Left lobe of liver (tissue), 2 donors: ENCODE data around the gene PPARA. TPM values are rescaled to one million over a fixed set of nuclear protein-coding genes. Genes with fewer than 3 reads are reported as not detected.

Source experiments
- ATAC-seq: fragments of 200-7000 bp; cut with Tn5 transposase; one replicate; pipeline ENCODE4 v1.9.1; 2020; ENCODE audit warnings: mild to moderate bottlenecking, moderate library complexity
- DNase-seq: peaks from one replicate; pipeline ENCODE4 v3.0.0-alpha.2; 2020; ENCODE audit warnings: low spot score
- total RNA-seq: library from RNA; stranded (reverse); gene quantifications from one replicate; pipeline ENCODE4 v1.2.1, GENCODE V29; 2021
- donor health status: DM: no; HTN: no; CAD: no; lungs with moderate emphysema.
- donor health status: DM: no; HTN: yes; CAD: no.

Gene PPARA
- total RNA-seq, 1 donor from 2014 or later: 122 TPM

DNA sequence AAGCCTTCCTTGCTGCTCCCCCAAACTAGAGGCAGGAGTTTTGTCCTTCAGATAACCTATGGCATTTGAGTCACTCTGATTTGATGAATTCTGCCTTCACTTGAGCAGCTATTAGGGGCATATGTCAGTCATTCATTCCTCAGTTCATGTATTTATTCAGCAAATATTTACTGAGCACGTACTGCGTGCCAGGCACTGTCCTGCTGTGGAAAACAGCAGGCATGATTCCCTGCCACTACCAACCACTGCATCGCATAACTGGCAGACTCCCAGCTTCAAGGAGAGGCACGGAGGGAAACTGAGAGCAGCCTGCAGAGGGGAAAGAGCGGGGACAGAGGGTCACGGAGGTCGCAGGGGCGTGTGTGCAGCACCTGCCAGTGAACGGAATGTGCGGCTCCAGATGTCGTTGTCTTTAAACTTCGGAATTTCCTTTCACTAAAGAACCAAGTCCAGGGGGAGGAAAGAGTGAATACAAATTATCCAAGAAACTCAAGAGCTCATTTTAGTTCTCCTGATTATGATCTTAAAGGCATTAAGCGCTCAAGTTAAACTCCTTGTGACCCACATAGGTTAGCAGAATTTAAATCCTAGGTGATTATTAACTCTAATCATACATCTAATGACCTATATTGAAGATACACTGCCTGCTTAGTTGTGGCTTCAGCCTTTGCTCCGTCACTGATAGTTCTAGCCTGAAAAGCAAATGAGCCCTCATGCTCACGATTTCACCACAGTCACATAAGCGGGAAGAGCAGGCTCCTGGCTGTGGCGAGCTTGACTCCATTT lies 12.6 kb downstream of the PPARA start:
- peak; percentile 76 for DNase-seq
- peak; percentile 81 for ATAC-seq

DNA sequence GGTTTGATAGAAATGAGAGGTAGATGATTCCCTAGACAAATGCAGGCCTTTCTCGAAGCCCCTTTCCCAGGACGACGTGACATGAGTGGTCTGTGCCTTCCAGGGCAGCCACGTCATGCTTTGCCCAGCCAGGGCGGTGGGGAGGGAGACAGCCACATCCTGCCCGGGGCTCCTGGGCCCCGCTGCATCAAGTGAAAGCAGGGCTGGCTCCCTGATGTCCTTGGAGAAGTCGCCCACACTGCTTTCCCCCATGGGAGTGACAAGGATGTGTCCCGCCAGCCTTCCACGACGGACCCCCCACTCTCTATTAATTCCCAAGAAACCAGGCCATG lies 13.2 kb downstream of the PPARA start:
- ATAC-seq: no peak
- DNase-seq: no peak

DNA sequence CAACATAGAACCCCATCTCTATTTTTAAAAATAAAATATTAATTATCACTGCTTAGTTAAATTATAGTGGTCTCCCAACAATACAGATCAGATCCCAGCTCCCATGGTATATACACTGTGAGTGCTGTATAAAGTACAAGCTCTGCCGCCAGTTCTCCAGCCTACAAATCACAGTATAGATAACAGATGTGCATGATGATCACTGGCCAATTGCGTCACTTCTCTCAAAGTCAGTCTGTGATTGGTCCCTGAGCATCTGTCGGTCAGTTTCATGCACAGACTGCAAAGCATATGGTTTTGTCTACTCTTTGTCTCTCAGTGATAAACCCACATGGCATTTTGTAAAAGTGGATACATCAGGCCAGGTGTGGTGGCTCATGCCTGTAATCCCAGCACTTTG lies 15.7 kb downstream of the PPARA start:
- DNase-seq (no peak), ATAC-seq (no peak)

DNA sequence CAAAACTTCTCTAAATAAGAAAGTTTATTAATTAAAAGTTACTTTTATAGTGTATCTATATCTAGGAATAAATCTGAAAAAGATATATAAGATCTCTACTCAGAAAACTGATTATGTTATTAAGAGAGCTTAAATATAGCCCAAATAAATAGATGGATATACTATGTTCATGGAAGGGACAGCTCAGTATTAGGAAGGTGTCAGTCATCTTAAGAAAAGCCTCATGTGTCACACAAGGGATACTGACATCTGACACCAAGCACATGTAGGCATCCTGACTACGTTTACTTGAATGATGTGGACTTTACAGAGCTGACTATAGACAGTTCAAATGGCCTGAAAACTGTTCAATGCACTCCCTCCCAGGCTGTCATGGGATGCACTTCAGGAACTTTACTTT lies 19.3 kb downstream of the PPARA start:
- ATAC-seq (no peak), DNase-seq (no peak)

DNA sequence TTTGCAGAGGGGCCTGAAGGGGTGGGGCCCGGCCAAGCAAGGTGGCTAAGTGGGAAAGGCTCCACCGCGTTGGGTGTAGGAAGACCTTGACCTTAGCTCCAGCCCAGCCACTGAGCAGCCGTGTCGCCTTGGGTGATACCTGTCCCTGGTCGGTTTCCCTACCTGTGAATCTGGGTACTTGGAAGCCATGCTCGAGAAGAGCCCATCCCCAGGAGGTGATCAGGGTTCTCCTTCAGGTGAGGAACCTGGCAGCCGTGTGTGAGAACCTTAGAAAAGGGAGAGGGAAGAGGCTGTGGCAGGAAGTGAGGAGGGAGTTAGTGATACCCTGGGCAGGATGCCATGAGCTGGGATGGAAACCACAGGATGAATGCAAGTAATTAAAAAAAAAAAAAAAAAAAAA lies 21.6 kb downstream of the PPARA start:
- ATAC-seq: peak; percentile 41
- no peak for DNase-seq

DNA sequence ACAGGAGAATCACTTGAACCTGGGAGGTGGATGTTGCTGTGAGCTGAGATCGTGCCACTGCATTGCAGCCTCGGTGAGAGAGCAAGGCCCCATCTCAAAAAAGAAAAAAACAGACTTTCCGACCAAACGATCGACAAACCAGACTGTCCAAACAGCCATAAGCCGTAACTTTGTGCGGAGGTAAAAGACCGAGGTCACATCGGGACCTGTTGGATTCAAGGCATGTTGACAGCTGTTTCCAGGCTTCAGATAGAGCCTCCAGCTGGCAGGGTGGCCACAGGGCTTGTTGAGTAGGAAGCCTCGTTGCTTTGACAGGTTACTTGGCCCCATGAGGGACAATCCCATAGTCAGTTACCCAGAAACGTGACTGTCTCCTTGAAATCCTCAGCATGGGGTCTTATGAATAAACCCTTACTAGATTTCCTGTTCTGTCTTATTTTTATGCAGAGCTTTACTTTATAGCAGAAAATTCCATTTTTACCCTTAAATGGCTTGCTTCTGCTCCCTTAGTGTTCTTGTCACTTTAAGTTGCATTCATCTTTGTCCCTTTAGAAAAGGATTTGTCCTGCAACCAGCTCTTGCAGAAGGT lies 22.3 kb downstream of the PPARA start:
- ATAC-seq (peak; percentile 67), DNase-seq (peak; percentile 76)

DNA sequence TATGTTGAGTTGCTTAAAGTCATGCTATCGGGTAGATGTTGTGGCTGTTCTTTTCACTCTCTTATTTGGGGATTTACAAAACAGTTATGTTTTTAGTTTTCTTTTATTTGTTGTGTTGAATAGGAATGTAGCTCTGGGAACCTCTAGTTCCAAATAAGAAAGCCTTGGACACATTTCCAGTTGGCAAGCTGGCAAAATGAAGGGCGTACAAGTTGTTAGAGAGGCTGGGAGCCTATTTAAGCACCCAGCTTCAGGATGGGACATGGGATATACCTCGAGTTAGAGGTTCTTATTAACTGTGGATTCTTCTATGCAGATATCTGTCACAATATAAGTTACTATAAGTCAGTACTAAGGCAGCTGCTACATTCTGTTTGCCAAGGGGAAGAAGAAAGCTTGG lies 22.8 kb downstream of the PPARA start:
- DNase-seq (no peak), ATAC-seq (no peak)

DNA sequence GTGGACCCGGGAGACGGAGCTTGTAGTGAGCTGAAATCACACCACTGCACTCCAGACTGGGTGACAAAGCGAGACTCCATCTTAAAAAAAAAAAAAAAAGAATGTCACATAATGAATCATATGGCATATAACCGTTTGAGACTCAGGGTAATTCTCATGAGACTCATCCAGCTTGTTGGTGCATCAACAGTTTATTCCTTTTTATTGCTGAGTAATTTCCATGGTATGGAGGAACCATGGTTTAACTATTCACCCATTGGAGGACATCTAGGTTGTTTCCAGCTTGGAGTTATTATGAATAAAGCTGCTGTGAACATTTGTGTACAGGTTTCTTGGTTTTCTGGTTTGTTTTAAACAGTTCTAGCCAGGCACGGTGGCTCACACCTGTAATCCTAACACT lies 25.3 kb downstream of the PPARA start:
- no peak for ATAC-seq
- no peak for DNase-seq

DNA sequence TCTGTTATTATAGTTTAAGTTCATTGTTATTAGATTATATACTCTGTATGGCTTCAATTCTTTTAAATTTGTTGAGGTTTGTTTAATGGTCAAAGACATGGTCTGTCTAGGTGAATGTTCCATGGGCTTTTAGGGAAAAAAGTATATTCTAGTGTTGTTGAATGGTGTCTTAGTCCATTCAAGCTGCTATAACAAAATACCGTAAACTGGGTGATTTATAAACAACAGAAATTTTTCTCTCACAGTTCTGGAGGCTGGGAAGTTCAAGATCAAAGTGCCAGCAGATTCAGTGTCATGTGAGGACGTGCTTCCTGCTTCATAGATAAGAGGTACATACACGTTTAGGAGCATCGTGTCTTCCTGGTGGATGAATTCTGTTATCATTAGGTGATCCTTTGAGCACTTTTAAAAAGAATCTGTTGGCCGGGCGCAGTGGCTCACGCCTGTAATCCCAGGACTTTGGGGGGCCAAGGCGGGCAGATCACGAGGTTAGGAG lies 26.2 kb downstream of the PPARA start:
- no peak for DNase-seq

DNA sequence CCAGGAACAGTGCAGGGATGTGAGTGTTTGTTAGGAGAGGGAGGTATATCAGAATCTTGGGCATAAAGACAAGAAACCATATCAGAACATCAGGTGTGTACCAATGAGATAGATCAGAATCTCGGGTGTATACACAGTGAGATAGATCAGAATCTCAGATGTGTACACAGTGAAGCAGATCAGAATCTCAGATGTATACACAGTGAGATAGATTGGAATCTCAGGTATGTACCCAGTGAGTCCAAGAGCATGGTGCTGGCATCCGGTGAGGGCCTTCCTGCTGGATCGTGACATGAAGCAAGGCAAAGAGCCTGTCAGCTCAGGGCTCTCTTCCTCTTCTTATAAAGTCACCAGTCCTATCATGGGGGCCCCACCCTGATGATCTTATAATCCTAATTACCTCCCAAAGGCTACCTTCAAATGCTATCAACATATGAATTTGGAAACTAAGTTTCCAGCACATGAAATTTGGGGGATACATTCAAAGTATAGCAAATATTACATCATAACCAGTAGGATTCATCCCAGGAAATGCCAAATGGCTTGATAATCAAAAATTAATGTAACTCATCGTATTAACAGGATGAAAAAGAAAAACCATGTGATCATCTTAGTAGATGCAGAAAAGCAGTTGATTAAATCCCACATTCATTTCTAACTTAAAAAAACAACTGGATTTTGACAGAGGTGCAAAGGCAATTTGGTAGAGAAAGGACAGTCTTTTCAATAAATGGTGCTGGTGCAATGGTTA lies 28.6 kb downstream of the PPARA start:
- no peak for DNase-seq
- ATAC-seq: peak; percentile 10

More for the DNA sequence above, 26.2 kb downstream of the PPARA start:
- no peak for ATAC-seq

DNA sequence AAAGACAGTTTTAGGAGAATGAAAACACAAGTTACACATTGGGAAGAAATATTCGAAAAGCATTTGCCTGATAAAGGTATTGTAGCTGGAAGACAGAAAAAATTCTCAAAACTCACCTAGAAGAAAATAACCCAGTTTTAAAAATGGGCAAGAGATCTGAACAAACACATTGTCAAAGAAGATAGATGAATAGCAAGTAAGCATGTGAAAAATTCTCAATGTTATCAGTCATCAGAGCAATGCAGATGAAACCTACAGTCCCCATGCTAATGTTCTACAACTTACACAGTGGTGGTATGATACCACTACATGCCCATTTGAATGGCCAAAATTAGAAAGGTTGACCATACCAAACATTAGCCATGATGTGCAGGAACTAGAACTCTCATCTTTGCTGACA lies 29.4 kb downstream of the PPARA start:
- no peak for DNase-seq
- ATAC-seq: no peak

DNA sequence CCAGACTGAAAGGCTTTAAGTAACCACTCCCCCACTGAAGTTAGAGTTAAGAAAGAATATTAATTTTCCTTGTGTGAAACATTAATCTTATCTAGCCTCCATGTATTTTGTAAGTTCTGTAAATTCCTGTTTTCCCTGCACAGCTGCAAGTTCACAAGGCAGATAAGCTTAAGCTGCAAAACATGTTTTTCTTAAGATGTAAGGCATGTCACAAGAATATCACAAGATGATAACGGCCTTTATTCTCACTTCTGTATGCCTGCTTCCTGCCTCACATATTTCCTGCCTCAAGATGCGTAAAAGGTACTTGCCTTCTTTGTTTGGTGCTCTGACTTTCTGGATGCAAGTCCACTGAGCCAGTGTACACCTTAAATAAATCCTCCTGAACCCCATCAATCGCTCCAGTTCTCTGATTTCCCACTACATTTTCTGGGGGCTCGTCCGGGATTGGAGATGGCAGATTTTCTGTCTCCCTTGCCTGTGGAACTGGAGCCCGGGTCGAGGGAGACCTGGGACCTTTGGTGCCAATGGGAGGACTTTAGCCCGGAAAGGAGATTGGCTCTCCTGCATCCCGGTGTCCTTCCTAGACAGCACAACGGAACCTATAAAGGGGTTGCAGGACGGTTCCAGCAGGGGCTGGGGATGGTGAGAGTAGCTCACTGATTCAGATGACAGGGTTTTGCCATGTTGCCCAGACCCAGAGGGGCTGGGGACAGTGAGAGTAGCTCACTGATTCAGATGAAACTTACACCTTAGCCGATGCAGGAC lies 30.2 kb downstream of the PPARA start:
- ATAC-seq: no peak
- DNase-seq: no peak

DNA sequence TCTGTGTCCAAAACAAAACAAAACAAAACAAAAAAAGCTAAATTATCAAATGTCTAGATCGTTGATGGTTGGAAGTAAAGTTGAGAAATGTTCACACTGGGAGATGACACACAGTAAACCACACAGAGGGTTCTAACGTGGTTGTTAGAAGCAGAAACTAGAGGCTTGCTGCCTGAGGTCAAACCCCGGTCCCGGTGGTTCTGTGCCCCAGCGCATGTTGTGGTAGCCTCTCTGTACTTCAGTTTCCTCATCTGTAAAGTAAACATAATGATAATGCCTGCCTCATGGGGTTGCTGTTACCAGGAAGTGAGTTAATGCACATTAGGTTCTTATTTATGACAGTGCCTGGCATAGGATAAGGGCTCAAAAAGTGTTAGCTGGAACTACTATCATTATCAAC lies 33.4 kb downstream of the PPARA start:
- no peak for DNase-seq
- no peak for ATAC-seq

DNA sequence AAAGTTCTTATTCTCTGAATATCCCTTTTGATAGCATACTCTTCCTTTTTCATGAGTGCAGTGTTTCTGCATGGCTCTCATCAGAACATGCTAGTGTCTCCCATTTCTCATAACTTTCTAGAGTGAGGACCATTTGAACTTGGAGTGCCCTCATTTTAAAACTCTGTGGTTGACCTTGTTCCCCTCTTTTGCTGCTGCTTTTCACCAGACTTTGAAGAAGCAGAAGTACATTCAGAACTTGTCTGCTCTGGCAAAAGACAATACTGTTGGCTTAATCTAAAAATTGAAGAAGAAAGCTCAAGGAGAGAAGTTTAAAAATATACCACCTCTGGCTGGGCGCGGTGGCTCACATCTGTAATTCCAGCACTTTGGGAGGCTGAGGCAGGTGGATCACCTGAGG lies 35.0 kb downstream of the PPARA start:
- DNase-seq (no peak), ATAC-seq (no peak)

DNA sequence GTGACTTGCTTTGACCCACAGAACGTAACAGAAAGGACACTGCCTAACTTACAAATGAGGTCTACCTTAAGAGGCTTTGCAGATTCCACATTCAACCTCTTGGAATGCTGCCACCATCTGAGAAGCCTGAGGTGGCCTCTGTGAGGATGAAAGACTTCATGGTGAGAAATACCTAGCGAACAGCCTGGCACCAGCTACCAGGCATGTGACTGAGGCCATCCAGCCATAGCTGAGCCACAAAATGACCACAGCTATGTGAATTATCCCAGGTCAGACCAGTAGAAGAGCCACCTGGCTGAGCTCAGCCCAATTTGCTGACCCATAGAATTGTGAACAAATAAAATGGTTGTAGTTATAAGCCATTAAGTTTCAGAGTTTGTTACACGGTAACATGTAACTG lies 37.5 kb downstream of the PPARA start:
- ATAC-seq (peak; percentile 21), DNase-seq (no peak)

DNA sequence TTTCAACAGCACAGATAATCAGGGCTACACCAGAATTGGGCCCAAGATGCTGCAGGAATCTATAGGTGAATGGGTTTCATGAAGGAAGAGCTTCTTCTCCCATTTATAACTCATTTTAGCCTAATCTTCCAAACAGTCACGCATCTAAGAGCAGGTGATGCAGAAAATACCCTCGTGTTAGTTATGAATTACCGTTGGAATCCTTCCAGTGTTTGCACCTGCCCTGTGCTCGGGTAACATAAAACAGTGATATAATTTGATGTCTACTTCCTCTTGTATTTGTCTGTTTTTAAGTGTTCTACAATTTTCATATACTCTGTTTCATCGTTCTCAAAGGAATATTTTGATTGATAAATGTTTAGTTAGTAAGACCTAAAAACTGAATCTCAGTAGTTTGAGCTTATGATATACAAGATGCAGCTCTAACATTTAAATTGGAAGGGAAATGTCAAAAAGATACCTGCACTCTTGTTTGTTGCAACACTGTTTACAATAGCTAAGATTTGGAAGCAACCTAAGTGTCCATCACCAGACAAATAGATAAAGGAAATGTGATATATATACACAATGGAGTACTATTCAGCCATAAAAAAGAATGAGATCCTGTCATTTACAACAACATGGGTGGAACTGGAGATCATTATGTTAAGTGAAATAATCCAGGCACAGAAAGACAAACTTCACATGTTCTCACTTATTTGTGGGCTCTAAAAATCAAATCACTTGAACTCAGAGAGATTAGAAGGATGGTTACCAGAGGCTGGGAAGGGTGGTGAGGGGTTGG lies 42.1 kb downstream of the PPARA start:
- ATAC-seq (no peak), DNase-seq (no peak)

DNA sequence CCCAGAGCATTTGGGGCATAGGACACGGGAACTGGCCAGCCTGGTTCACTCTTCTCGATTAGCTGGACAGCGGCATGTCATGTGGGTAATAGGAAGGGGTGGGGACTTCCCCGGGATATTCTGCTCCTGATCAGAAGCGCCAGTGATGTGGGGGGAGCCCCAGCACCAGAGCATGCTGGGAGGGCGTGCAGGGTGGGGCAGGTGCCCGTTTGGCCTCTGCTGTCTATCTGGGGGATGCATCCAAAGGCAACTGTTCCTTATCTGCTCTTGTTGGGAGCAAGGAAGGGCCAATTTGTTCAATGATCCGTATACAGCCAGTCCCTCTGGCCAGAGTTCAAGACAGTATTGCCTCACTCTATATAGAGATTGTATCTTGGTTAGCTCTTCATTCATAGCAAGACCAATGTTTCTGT lies 43.6 kb downstream of the PPARA start:
- DNase-seq (peak; percentile 68), ATAC-seq (peak; percentile 50)

DNA sequence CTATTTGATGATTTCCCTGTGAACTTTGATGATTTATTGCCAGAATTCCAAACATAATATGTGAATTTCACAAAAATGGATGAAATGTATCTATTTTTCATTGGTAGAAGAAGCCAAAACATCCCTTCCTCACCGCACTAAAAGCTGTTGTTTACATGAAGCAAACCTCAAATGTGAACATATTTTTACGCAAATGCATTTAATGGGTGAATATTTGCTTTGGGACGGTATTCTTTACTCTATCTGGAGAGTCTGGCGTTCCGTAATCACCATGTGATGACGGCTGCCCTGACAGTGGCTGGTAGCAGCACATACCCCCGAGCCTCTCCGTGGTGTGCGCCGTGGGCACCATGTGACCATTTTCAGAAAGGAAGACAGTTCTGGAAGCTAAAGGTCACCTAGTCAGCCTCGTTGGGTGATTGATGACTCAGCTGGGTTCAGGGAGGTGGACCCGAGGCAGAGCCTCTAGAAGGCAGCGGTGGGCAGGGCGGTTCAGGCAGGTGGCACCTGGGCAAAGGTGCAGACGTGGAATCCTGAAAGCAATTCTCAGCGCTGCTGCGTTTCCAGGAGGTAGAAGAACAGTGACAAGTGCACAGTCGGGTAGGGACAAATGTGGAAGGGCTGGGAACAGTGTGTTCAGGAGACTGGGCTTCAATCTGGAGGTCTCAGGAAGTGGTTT lies 45.3 kb downstream of the PPARA start:
- peak; percentile 82 for DNase-seq
- ATAC-seq: peak; percentile 74

DNA sequence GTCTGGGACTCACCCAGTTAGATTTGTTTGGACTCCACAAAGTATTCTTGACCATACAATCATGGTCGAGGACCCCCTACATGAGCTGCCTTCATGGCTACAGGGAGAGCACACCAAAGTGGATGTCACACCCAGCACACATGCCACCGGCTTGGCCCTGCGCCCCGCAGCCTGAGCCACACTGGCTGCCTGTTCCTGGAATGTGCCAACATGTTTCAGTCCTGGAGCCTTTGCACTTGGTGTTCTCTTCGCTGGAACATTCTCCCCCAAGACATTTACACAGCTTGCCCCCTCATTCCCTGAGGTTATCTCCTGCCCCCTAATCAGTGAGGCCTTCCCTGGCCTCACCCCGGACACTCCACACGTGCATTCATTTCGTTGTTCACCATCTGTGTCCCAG lies 46.0 kb downstream of the PPARA start:
- DNase-seq (peak; percentile 90), ATAC-seq (peak; percentile 84)

DNA sequence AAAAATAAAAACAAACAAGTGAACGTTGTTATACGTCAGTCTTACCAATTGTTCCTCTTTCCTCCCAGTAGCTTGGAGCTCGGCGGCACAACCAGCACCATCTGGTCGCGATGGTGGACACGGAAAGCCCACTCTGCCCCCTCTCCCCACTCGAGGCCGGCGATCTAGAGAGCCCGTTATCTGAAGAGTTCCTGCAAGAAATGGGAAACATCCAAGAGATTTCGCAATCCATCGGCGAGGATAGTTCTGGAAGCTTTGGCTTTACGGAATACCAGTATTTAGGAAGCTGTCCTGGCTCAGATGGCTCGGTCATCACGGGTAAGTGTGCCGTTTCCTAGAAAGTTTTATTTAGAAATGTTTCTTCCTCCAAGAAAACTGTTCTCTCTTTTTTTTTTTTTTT lies 47.9 kb downstream of the PPARA start:
- ATAC-seq (no peak), DNase-seq (no peak)
